ENCODE data around the gene AJUBA.
"Not testable (repeated sequence)": the region's sequence is repeated elsewhere in the genome, so short reads cannot be mapped to it uniquely, and the experiment has no call there.

Gene AJUBA

DNA sequence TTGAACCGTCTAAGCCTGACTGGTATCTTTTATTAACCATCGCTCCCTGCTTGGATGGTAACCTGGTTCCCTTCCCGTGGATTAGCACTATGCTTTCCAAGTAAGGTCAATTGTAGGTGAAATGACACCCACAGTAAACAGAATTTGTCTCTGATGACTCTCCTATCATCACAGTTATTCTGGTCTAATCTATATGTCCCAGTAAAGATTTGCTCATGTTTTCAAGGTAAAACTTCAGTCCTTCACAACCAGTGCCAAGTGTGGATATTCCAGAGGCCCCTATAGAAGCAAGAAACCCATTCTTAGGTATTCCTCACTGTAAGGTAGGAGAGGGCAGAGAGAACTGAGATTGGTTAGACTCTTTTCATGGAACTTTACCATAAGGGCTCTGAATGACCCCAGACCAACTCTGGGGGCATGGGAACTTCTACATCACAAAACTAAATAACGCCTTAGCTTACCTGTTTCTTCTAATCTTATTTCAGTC lies 15.5 kb downstream of the AJUBA start:
- H3K27me3 ChIP-seq (ENCODE audit: insufficient read depth, low read length, poor library complexity), result no peaks in the 10 kb centered on the region
- H3K9ac ChIP-seq (ENCODE audit: low read depth, low read length), result no peak overlapping the region
- H3K4me2 ChIP-seq (ENCODE audit: insufficient read depth, low read length), result no peak overlapping the region
- H3K79me2 ChIP-seq (ENCODE audit: insufficient read depth, low read length), result no peaks in the 10 kb centered on the region
- H3K27ac ChIP-seq (ENCODE audit: low read length), result no peak overlapping the region
- no peaks in the 10 kb centered on the region for H3K36me3 ChIP-seq (ENCODE audit: insufficient read depth, low read length)
- no peaks in the 10 kb centered on the region for H3K4me1 ChIP-seq (ENCODE audit: insufficient read depth, low read length)
- no peaks in the 10 kb centered on the region for H3K9me3 ChIP-seq (ENCODE audit: insufficient read depth, low read length, severe bottlenecking)
- no peak for DNase-seq
- no peak overlapping the region for H3K4me3 ChIP-seq (ENCODE audit: low read depth in 1 of 2, low read length in 2 of 2)
- no peak for TF ChIP-seq EZH2 (IDR thresholded peaks at IDR 0.05; ENCODE audit: borderline replicate concordance, low read depth, low read length, severe bottlenecking)
- TF ChIP-seq, protein P1, sequence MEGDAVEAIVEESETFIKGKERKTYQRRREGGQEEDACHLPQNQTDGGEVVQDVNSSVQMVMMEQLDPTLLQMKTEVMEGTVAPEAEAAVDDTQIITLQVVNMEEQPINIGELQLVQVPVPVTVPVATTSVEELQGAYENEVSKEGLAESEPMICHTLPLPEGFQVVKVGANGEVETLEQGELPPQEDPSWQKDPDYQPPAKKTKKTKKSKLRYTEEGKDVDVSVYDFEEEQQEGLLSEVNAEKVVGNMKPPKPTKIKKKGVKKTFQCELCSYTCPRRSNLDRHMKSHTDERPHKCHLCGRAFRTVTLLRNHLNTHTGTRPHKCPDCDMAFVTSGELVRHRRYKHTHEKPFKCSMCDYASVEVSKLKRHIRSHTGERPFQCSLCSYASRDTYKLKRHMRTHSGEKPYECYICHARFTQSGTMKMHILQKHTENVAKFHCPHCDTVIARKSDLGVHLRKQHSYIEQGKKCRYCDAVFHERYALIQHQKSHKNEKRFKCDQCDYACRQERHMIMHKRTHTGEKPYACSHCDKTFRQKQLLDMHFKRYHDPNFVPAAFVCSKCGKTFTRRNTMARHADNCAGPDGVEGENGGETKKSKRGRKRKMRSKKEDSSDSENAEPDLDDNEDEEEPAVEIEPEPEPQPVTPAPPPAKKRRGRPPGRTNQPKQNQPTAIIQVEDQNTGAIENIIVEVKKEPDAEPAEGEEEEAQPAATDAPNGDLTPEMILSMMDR (IDR thresholded peaks at IDR 0.05; ENCODE audit: borderline replicate concordance, extremely low read depth, low read length, poor library complexity, severe bottlenecking), result no peak
- ATAC-seq (ENCODE audit: insufficient read depth, low read depth), result no peak
- no peaks in the 10 kb centered on the region for H4K20me1 ChIP-seq (ENCODE audit: insufficient read depth, low read length)
- no peak overlapping the region for H2AFZ ChIP-seq (ENCODE audit: low read depth, low read length)

DNA sequence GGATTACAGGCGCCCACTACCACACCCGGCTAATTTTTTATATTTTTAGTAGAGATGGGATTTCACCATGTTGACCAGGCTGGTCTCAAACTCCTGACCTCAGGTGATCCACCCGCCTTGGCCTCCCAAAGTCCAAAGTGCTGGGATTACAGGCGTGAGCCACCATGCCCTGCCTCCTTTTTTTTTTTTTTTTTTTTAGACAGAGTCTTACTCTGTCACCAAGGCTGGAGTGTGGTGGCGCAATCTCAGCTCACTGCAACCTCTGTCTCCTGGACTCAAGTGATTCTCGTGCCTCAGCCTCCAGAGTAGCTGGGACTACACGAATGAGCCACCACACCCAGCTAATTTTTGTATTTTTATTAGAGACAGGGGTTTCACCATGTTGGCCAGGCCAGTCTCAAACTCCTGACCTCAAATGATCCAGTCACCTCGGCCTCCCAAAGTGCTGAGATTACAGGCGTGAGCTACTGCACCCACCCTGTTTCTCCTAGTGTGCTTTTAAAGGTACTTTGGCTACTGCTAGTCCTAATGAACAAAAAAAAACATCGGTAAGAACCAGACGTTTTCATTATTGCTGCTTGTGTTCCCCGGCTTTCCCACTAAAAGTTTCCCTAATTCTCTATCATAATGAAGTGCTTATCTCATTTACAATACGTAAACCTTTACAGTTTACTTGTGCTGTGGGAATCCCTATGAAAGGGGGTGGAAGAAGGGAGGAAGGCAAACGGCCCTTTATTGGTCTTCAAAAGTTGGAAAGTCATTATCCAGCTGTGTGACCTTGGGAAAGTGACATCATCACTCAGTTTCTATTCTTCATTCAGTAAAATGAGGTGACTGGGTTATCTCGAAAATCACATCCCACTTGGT lies 16.2 kb downstream of the AJUBA start:
- not testable (repeated sequence) for H3K4me2 ChIP-seq (ENCODE audit: insufficient read depth, low read length); H2AFZ ChIP-seq (ENCODE audit: low read depth, low read length); H3K9ac ChIP-seq (ENCODE audit: low read depth, low read length); H3K9me3 ChIP-seq (ENCODE audit: insufficient read depth, low read length, severe bottlenecking); H3K4me3 ChIP-seq (ENCODE audit: low read depth in 1 of 2, low read length in 2 of 2); H3K4me1 ChIP-seq (ENCODE audit: insufficient read depth, low read length); H3K36me3 ChIP-seq (ENCODE audit: insufficient read depth, low read length); ATAC-seq (ENCODE audit: insufficient read depth, low read depth); DNase-seq; H3K79me2 ChIP-seq (ENCODE audit: insufficient read depth, low read length); H3K27me3 ChIP-seq (ENCODE audit: insufficient read depth, low read length, poor library complexity); H3K27ac ChIP-seq (ENCODE audit: low read length); H4K20me1 ChIP-seq (ENCODE audit: insufficient read depth, low read length)

DNA sequence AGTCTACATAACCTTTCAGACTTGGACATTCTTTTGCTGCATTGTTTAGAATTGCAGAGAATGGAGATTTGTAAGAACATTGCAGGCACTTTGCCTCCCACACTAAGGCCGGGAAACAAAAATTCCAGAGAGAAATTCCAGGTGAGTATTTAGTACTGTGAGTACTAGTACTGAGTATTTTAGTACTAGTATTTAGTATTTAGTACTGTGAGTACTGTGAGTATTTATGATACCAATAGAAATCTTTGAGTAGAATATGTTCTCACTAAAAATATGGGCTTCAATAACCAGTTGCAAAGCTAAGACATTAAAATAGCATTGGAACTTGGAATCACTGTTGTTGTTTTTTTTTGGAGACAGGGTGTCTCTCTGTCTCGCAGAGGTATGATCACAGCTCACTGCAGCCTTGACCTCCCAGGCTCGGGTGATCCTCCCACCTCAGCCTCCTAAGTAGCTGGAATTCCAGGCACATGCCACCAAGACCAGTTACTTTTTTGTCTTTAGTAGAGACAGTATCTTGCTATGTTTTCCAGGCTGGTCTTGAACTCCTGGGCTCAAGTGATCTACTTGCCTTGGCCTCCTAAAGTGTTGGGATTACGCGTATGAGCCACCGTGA lies 20.2 kb downstream of the AJUBA start:
- no peaks in the 10 kb centered on the region for H3K27me3 ChIP-seq (ENCODE audit: insufficient read depth, low read length, poor library complexity)
- H3K27ac ChIP-seq (ENCODE audit: low read length), result no peak overlapping the region
- 0 out of 2 replicates have a peak, but pooled peaks cover under 1% of the 10 kb centered on the region for H3K79me2 ChIP-seq (ENCODE audit: insufficient read depth, low read length)
- no peaks in the 10 kb centered on the region for H3K36me3 ChIP-seq (ENCODE audit: insufficient read depth, low read length)
- H3K9ac ChIP-seq (ENCODE audit: low read depth, low read length), result no peak overlapping the region
- no peak for ATAC-seq (ENCODE audit: insufficient read depth, low read depth)
- H3K4me1 ChIP-seq (ENCODE audit: insufficient read depth, low read length), result peaks cover 9% of the 10 kb centered on the region
- no peak overlapping the region for H2AFZ ChIP-seq (ENCODE audit: low read depth, low read length)
- no peak overlapping the region for H3K4me3 ChIP-seq (ENCODE audit: low read depth in 1 of 2, low read length in 2 of 2)
- no peaks in the 10 kb centered on the region for H4K20me1 ChIP-seq (ENCODE audit: insufficient read depth, low read length)
- TF ChIP-seq, protein P1 (IDR thresholded peaks at IDR 0.05; ENCODE audit: borderline replicate concordance, extremely low read depth, low read length, poor library complexity, severe bottlenecking), result no peak
- TF ChIP-seq EZH2 (IDR thresholded peaks at IDR 0.05; ENCODE audit: borderline replicate concordance, low read depth, low read length, severe bottlenecking), result no peak
- DNase-seq, result no peak
- H3K9me3 ChIP-seq (ENCODE audit: insufficient read depth, low read length, severe bottlenecking), result no peaks in the 10 kb centered on the region
- H3K4me2 ChIP-seq (ENCODE audit: insufficient read depth, low read length), result no peak overlapping the region
